Measurements from ENCODE around the gene AFMID. TPM values are rescaled to one million over a fixed set of nuclear protein-coding genes. Genes with fewer than 3 reads are reported as not detected.
A peak's percentile ranks its signal among the peaks of the same experiment; 100 is the strongest.

AFMID gene
- total RNA-seq, 1 experiment from 2014 or later, result 97.1 TPM

- no peak overlapping the region for H3K27ac ChIP-seq
- DNase-seq, result no peak
- no peaks in the 10 kb centered on the region for H3K9me3 ChIP-seq (replicated peaks)
- no peaks in the 10 kb centered on the region for H3K27me3 ChIP-seq
- peaks cover 26% of the 10 kb centered on the region for H3K4me1 ChIP-seq
- H3K4me3 ChIP-seq, result no peak overlapping the region
- peaks cover 62% of the 10 kb centered on the region for H3K36me3 ChIP-seq
Observed at GRCh38 chr17:78183916-78184315, 3.2 kb upstream of the AFMID start.

GRCh38 chr17:78184351-78184750 is 2.8 kb upstream of the AFMID start:
- Histone ChIP-seq H3K9me3 (replicated peaks) (no peaks in the 10 kb centered on the region), H3K27ac (no peak overlapping the region), H3K4me1 (peaks cover 26% of the 10 kb centered on the region), H3K27me3 (no peaks in the 10 kb centered on the region), H3K4me3 (no peak overlapping the region), H3K36me3 (peaks cover 57% of the 10 kb centered on the region)
- no peak for DNase-seq

- Histone ChIP-seq H3K4me1 (peaks cover 26% of the 10 kb centered on the region), H3K4me3 (no peak overlapping the region), H3K36me3 (peaks cover 52% of the 10 kb centered on the region), H3K27ac (no peak overlapping the region), H3K27me3 (no peaks in the 10 kb centered on the region), H3K9me3 (replicated peaks) (no peaks in the 10 kb centered on the region)
- no peak for DNase-seq
Observed at GRCh38 chr17:78184868-78185267, 2.3 kb upstream of the AFMID start.

GRCh38 chr17:78185981-78186691 is 1.0 kb upstream of the AFMID start:
- Histone ChIP-seq H3K27me3 (no peaks in the 10 kb centered on the region), H3K4me1 (peaks cover 22% of the 10 kb centered on the region), H3K4me3 (peak overlapping the region; percentile 76), H3K36me3 (peaks cover 45% of the 10 kb centered on the region), H3K9me3 (replicated peaks) (no peaks in the 10 kb centered on the region), H3K27ac (no peak overlapping the region)
- DNase-seq, result peak; percentile 92 to 94

- no peaks in the 10 kb centered on the region for H3K9me3 ChIP-seq (replicated peaks)
- peaks cover 31% of the 10 kb centered on the region for H3K36me3 ChIP-seq
- H3K4me1 ChIP-seq, result no peaks in the 10 kb centered on the region; the same call in 1 of the 2 replicates
- H3K27ac ChIP-seq, result no peak overlapping the region
- no peak overlapping the region for H3K4me3 ChIP-seq
- no peaks in the 10 kb centered on the region for H3K27me3 ChIP-seq
- DNase-seq, result no peak
Observed at GRCh38 chr17:78196716-78197115, 9.6 kb downstream of the AFMID start.

- Histone ChIP-seq H3K9me3 (replicated peaks) (no peaks in the 10 kb centered on the region), H3K4me3 (no peak overlapping the region), H3K27ac (no peak overlapping the region), H3K4me1 (no peaks in the 10 kb centered on the region; the same call in 1 of the 2 replicates), H3K27me3 (no peaks in the 10 kb centered on the region), H3K36me3 (peaks cover 31% of the 10 kb centered on the region)
- no peak for DNase-seq
Observed at GRCh38 chr17:78197147-78197832, 10.1 kb downstream of the AFMID start.

- Histone ChIP-seq H3K4me3 (no peak overlapping the region), H3K9me3 (replicated peaks) (no peaks in the 10 kb centered on the region), H3K36me3 (peaks cover 32% of the 10 kb centered on the region), H3K27ac (no peak overlapping the region), H3K4me1 (no peaks in the 10 kb centered on the region; the same call in 1 of the 2 replicates), H3K27me3 (no peaks in the 10 kb centered on the region)
- DNase-seq, result no peak
Observed at GRCh38 chr17:78200451-78200850, 13.3 kb downstream of the AFMID start.

GRCh38 chr17:78202666-78203065 is 15.5 kb downstream of the AFMID start:
- no peak overlapping the region for H3K27ac ChIP-seq
- no peaks in the 10 kb centered on the region for H3K27me3 ChIP-seq
- peaks cover 16% of the 10 kb centered on the region for H3K36me3 ChIP-seq
- no peaks in the 10 kb centered on the region for H3K4me1 ChIP-seq
- no peaks in the 10 kb centered on the region for H3K9me3 ChIP-seq (replicated peaks)
- no peak for DNase-seq
- H3K4me3 ChIP-seq, result no peak overlapping the region

- H3K4me1 ChIP-seq, result no peaks in the 10 kb centered on the region
- no peak overlapping the region for H3K4me3 ChIP-seq
- H3K27me3 ChIP-seq, result no peaks in the 10 kb centered on the region
- no peak for DNase-seq
- peaks cover 10% of the 10 kb centered on the region for H3K36me3 ChIP-seq
- H3K9me3 ChIP-seq (replicated peaks), result no peaks in the 10 kb centered on the region
- H3K27ac ChIP-seq, result no peak overlapping the region
Observed at GRCh38 chr17:78204387-78205123, 17.4 kb downstream of the AFMID start.

- Histone ChIP-seq H3K9me3 (replicated peaks) (no peaks in the 10 kb centered on the region), H3K4me1 (no peaks in the 10 kb centered on the region), H3K4me3 (no peak overlapping the region), H3K27ac (no peak overlapping the region), H3K27me3 (no peaks in the 10 kb centered on the region), H3K36me3 (peaks cover 10% of the 10 kb centered on the region)
- DNase-seq, result no peak
Observed at GRCh38 chr17:78205124-78205775, 18.1 kb downstream of the AFMID start.

GRCh38 chr17:78206298-78206697 is 19.1 kb downstream of the AFMID start:
- no peak overlapping the region for H3K4me3 ChIP-seq
- no peak overlapping the region for H3K27ac ChIP-seq
- no peaks in the 10 kb centered on the region for H3K9me3 ChIP-seq (replicated peaks)
- peaks cover 10% of the 10 kb centered on the region for H3K36me3 ChIP-seq
- H3K4me1 ChIP-seq, result no peaks in the 10 kb centered on the region
- H3K27me3 ChIP-seq, result no peaks in the 10 kb centered on the region
- DNase-seq, result no peak

- Histone ChIP-seq H3K4me3 (no peak overlapping the region), H3K9me3 (replicated peaks) (no peaks in the 10 kb centered on the region), H3K27ac (no peak overlapping the region), H3K36me3 (peaks cover 7% of the 10 kb centered on the region; the same call in 1 of the 2 replicates), H3K4me1 (no peaks in the 10 kb centered on the region), H3K27me3 (no peaks in the 10 kb centered on the region)
- no peak for DNase-seq
Observed at GRCh38 chr17:78208486-78208885, 21.3 kb downstream of the AFMID start.

GRCh38 chr17:78210111-78210510 is 22.9 kb downstream of the AFMID start:
- H3K36me3 ChIP-seq, result no peaks in the 10 kb centered on the region; the same call in 1 of the 2 replicates
- H3K9me3 ChIP-seq (replicated peaks), result no peaks in the 10 kb centered on the region
- H3K4me1 ChIP-seq, result no peaks in the 10 kb centered on the region
- H3K4me3 ChIP-seq, result no peak overlapping the region
- no peaks in the 10 kb centered on the region for H3K27me3 ChIP-seq
- no peak overlapping the region for H3K27ac ChIP-seq
- DNase-seq, result no peak

- peaks cover 6% of the 10 kb centered on the region for H3K36me3 ChIP-seq
- H3K4me3 ChIP-seq, result no peak overlapping the region
- H3K9me3 ChIP-seq (replicated peaks), result no peaks in the 10 kb centered on the region
- H3K27ac ChIP-seq, result no peak overlapping the region
- peaks cover 5% of the 10 kb centered on the region; the same call in 1 of the 2 replicates for H3K4me1 ChIP-seq
- no peak for DNase-seq
- H3K27me3 ChIP-seq, result no peaks in the 10 kb centered on the region
Observed at GRCh38 chr17:78211032-78211431, 23.9 kb downstream of the AFMID start.

Measured in SJCRH30 (cell line).